Frontal cortex (tissue), 4 donors: Measurements from ENCODE around the gene MSN. TPM values are rescaled to one million over a fixed set of nuclear protein-coding genes. Genes with fewer than 3 reads are reported as not detected.

ENCODE experiments used
- DNase-seq, 2 donors: peaks; one replicate each; pipeline ENCODE4 v3.0.0; 2012; ENCODE audit warnings: low spot score in 2 of 2
- FAIRE-seq: peaks from 2 replicates; lab custom pipeline; 2012; peaks lifted over from hg19 to GRCh38; lab: Jason Lieb, UNC
- total RNA-seq: library from RNA; depleted of rRNA; stranded (reverse); fragments of >200 nt; gene quantifications from one replicate; pipeline ENCODE4 v1.2.3, GENCODE V29; 2014
- donor health status: control.
- donor health status: control.
- donor health status: control.

Gene MSN
- total RNA-seq, 1 donor from 2014 or later: 17.9 TPM

- DNase-seq (no peak), FAIRE-seq (no peak)
These were observed 3.8 kb downstream of the MSN start for GRCh38 chrX:65671286-65671685.

- FAIRE-seq (no peak), DNase-seq (no peak)
These were observed 4.5 kb downstream of the MSN start for GRCh38 chrX:65671966-65672365.

GRCh38 chrX:65673857-65674203 lies 6.4 kb downstream of the MSN start:
- no peak for FAIRE-seq
- DNase-seq: no peak

GRCh38 chrX:65674204-65674893 lies 6.9 kb downstream of the MSN start:
- DNase-seq: no peak
- FAIRE-seq: no peak

GRCh38 chrX:65677954-65678469 lies 10.6 kb downstream of the MSN start:
- no peak for DNase-seq
- no peak for FAIRE-seq

GRCh38 chrX:65679071-65679540 lies 11.7 kb downstream of the MSN start:
- no peak for FAIRE-seq

GRCh38 chrX:65681810-65682209 lies 14.4 kb downstream of the MSN start:
- DNase-seq: no peak
- no peak for FAIRE-seq

More at GRCh38 chrX:65679071-65679540, 11.7 kb downstream of the MSN start:
- no peak for DNase-seq

GRCh38 chrX:65685112-65685511 lies 17.7 kb downstream of the MSN start:
- FAIRE-seq: no peak
- no peak for DNase-seq

GRCh38 chrX:65686236-65686635 lies 18.8 kb downstream of the MSN start:
- DNase-seq (no peak), FAIRE-seq (no peak)

GRCh38 chrX:65687367-65687766 lies 19.9 kb downstream of the MSN start:
- DNase-seq (no peak), FAIRE-seq (no peak)

- no peak for FAIRE-seq
- DNase-seq: no peak
These were observed 21.0 kb downstream of the MSN start for GRCh38 chrX:65688403-65688871.

- FAIRE-seq (no peak), DNase-seq (no peak)
These were observed 21.9 kb downstream of the MSN start for GRCh38 chrX:65689377-65689776.

GRCh38 chrX:65690057-65690855 lies 22.8 kb downstream of the MSN start:
- FAIRE-seq (no peak), DNase-seq (no peak)

GRCh38 chrX:65695849-65696449 lies 28.5 kb downstream of the MSN start:
- FAIRE-seq (no peak), DNase-seq (no peak)

- FAIRE-seq (no peak), DNase-seq (no peak)
These were observed 29.2 kb downstream of the MSN start for GRCh38 chrX:65696613-65697012.

- DNase-seq (no peak), FAIRE-seq (no peak)
These were observed 29.8 kb downstream of the MSN start for GRCh38 chrX:65697211-65697641.

- DNase-seq (no peak), FAIRE-seq (no peak)
These were observed 30.7 kb downstream of the MSN start for GRCh38 chrX:65697915-65698796.

- FAIRE-seq: no peak
These were observed 35.5 kb downstream of the MSN start for GRCh38 chrX:65702956-65703355.

GRCh38 chrX:65705439-65705838 lies 38.0 kb downstream of the MSN start:
- DNase-seq: no peak
- FAIRE-seq: no peak

More at GRCh38 chrX:65702956-65703355, 35.5 kb downstream of the MSN start:
- no peak for DNase-seq
